SK-N-DZ (cell line): ENCODE measurements around the gene MKRN2OS.
"Not testable (repeated sequence)": the region's sequence is repeated elsewhere in the genome, so short reads cannot be mapped to it uniquely, and the experiment has no call there.

ENCODE experiments used
- DNase-seq: peaks from one replicate; pipeline ENCODE4 v3.0.0-alpha.2; 2015; ENCODE audit warnings: low spot score

Gene MKRN2OS

DNA sequence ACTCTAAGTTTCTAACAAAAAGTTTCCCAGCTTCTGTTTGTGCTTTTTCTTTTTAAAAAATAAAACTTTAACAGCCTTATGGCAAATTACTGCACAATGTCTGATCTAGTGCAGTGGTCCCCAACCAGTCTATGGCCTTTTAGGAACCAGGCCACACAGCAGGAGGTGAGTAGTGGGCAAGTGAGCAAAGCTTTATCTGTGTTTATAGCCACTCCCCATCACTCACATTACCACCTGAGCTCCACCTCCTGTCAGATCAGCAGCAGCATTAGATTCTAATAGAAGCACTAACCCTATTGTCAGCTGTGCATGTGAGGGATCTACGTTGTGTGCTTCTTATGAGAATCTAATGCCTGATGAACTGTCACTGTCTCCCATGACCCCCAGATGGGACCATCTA lies 17.2 kb upstream of the MKRN2OS start:
- no peak for DNase-seq

DNA sequence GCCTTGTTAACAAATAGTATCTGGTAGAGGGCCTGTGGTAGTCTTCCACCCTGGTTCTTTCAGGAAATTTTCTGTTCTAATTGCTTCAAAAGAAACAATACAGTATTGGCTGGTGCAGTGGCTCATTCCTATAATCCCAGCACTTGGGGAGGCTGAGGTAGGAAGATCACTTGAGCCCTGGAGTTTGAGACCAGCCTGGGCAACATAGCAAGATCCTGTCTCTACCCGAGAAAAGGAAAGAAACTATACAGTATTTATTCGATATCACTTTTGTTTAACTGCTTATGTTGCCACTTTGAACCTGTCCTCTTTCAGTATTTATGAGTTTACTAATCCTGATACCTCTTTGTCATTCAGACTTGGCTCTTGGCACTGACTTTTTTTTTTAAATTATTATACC lies 16.1 kb upstream of the MKRN2OS start:
- DNase-seq, result no peak

DNA sequence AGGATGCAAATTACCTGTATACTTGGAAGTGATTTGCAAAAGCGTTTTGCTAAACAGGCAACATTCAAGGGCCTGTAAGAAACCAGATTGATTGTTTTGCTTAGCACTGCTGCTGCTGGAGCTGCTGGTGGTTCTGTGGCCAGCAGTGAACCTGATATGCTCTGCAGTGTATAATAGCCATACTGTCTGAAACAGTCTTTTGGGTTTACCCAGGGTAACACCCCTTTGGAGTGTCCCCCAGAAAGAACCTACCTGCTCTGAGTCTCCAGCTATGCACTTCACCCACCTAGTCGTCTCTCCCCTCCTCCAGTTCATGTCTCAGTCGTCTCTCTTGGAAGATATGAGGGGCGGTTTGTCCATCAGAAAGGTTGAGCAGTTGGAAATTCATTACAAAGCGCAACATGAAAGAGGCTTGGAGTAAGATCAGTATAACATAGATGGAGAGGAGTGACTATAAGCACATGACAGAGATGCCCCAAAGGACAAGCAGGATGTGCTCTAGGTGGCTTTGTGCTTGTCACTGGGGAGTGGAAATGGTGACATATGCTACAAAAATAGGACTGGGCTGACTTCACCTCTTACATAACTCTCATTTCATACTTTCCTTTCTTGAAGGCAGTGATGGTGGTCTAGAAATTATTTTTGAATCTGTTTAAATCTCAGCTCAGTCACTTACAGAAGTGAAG lies 15.3 kb upstream of the MKRN2OS start:
- DNase-seq, result no peak

DNA sequence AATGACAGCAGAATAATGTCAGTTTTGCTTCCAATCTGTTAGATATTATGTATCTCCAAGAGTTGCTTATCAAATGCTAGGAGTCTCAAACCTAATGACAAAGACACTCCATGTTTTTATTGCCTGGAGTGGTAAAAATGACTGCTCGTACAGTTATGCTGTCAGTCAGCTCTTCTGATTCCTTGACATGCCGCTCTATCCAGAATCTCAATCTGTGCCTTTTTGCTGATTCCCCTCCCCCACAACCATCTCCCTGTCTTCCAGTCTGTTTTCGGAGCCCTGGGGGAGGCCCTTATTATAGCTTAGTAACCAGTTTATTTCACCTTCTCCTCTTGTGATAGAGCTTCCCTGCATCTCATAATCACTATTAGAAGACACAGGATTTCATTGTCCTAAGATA lies 14.2 kb upstream of the MKRN2OS start:
- no peak for DNase-seq

DNA sequence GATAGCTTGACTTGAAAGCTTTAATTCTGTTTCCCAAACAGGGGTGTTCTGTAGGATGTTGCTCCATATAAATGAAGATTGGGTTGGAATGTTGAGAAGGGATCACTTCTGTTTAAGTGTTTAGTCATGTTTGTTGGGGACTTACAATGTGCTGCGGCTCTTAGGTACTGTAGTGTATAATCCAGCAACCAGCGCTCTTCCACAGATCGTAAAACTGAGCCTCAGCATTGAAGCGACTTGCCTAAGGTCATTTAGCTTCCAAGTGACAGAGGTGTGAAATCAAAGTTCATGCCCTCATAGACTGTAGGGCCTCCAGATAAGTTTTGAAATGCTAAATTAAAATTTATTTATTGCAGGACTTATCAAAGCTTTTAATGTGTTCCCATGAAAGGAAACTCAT lies 13.4 kb upstream of the MKRN2OS start:
- no peak for DNase-seq

DNA sequence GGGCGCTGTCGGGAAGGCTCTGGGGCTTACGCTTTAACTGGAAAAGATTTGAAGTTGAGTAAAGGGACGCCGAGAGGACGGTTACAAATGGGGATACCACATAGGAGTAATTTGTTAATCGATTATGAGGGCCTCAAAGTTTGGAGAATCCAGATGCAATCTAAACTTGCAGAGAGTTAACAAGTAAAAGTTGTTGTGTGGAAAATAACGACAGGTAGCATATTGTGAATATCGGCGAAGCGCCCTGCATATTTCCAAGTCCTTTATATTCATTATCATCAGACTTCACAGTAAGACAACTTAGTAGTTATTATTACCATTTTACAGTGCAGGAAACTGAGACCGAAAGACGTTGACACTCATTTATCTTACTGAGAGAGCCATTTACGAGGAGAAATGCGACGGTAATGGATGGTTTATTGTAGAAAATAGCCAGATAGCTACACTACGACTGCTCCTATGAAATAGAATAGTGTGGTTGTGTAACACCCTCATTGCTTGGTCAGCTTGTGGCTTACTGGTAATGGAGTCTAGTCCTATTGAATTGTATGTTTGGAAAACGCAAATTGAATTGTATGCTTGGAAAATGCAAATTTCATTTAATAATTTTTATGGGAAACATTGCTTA lies 12.3 kb upstream of the MKRN2OS start:
- no peak for DNase-seq

DNA sequence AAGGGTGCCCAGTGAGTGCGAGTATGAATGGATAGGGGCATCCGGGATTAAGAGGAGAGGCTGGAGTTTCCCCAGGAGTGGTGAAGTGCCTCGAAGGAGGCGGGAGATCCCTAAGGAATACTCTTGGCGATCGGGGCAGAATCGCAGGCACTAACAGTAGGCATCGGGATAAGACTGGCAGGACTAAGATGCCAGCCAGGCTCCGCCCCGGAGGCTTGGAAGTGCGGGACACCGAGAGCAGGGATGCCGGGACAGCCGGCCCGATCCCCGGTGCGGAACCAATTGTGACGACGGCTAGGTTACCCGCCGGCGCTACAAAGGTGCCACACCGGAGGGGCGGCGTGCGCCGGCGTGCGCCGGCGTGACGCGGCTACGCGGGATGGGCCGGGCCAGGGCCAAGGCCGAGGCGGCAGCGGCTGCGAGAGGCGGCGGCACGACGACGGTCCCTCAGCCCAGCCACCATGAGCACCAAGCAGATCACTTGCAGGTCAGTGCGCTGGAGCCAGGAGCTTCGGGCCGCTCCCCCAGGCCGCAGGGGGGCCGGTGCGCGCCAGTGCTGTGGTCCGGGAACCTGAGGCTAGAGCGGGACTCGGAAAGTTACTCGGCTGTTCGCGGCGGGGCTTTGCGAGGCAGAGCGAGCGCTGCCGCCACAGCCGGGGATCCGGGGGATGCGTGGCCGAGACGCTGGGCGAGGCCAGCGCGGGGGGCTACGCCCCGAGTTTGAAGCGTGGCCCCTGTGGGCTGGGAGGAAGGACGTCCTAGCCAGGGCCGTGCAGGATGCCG lies 11.6 kb upstream of the MKRN2OS start, which contains the start of gene MKRN2:
TSS of gene MKRN2 (plus strand) at position 398 of the 783 bp plus-strand sequence. CDS start at position 462, 64 bp downstream.
- peak; percentile 90 for DNase-seq

DNA sequence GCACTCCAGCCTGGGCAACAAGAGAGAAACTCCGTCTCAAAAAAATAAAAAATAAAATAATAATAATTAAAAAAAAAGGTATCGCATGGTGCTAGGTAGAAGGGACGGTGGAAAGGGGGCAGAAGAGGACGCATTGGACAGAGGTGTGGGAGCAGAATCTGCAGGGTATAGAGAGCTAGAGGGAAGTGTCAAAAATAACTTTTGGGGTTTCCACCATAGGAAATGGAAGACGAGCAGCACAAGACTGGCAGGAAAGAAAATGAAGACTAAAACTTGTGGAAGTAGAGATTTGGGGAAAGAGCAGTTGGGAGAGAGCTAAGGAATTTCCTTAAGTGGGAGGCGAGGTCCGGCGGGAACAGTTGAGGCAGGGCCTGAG lies 11.0 kb upstream of the MKRN2OS start:
- no peak for DNase-seq

DNA sequence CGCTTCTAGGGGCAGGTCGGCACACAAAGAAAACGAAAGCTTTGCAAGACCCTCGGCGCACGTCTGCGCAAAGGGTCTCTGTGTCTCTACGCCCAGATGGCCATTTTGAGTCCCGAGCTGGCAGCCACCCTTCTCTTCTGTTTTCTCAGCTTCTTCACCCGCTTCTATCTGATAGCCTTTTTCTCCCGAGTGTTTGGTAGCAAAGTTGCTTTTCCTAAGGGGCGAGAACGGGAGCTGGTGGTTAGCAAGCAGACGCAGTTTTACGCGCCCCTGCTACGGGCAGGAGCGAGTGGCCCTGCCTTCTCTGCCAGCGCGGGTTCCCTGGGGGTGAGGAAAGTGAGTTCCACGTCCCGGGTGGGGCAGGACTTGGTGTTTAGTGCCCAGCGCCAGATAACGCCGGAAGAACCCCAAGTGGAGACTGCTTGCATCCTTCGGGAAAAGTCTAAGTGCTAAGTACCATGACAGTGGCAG lies 8.7 kb upstream of the MKRN2OS start:
- peak; percentile 76 for DNase-seq

DNA sequence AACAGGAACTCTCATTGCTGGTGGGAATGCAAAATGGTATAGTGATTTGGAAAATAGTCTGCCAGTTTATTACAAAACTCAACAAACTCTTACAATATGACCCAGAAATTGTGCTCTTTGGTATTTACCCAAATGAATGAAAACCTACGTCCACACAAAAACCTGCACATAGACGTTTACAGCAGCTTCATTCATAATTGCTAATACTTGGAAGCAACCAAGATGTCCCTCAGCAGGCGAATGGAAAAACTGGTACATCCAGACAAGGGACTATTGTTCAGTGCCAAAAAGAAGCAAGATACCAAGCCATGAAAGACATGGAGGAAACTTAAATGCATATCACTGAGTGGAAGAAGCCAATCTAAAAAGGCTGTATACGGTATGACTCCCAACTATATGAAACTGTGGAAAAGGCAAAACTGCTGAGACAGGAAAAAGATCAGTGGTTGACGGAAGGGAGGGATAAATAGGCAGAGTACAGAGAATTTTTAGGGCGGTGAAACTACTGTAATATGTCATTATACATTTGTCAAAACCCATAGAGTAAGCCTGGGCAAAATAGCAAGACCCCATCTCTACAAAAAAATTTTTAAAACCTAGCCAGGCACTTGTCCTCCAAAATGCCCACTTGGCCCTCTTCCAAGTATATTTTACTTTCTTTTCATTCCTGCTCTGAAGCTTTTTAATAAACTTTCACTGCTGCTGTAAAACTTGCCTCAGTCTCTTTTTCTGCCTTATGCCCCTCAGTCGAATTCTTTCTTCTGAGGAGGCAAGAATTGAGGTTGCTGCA lies 4.9 kb upstream of the MKRN2OS start:
- no peak for DNase-seq

DNA sequence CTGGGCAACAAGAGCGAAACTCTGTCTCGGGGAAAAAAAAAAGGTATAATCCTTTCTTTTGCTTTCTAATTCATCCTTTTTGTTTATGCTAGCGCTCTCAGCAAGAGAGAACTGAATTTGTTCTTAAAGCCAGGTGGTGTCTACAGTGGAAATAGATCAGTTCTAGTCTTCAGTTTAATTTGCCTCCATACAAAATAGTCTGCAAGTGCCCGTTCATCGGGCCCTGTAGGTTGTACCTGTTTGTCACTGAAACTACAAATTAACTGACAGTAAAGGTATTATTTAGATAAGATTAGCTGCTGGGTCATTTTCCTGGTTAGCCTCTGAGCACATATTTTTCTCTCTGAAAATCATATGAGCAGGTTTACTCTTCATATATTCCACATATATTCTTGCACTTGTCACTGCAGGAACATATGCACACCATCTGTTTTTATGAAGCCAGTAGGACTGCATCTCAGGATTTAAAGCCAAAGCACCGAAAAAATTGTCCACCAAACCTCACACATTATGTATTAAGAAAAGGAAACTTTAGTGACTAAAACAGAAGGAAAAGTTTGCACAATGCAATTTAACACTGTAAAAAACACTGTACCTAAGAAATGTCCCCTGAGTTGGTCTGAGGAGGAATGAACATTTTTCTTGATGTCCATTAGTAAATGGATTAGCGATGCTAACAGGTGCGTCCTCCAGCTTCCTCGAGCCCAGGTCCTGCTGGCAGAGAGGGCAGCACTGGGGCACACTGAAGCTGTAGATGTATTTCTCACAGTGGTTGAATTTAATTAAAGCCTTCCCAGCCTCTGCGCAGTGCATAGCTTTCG lies 437 bp downstream of the MKRN2OS start:
- DNase-seq, result no peak

DNA sequence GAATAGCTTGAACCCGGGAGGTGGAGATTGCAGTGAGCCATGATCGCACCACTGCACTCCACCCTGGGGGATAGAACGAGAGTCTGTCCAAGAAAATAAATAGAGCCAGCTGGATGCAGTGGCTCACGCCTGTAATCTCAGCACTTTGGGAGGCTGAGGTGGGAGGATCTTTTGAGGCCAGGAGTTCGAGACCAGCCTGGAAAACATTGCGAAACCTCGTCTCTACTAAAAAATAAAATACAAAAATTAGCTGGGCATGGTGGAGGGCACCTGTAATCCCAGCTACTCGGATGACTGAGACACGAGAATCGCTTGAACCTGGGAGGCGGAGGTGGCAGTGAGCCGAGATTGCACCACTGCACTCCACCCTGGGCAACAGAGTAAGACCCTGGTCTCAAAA lies 1.8 kb downstream of the MKRN2OS start:
- DNase-seq, result not testable (repeated sequence)

DNA sequence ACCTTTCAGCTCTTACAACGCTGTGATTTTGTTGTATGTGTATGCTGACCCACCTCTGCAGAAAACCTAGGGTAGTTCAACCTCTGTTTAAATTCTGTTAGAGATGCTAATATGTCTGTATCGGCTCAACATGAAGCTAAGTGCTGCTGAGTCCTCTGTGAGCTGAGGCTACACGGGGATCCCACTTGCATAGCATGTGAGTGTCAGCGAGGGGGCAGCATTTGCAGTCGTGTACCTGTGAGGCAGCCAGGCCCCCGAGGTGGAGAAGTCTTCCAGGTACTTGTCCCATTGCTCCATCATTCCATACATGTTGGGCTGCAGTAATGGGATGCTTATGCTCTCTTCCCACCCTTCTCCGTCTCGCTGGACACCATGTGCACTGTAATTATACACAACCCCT lies 3.7 kb downstream of the MKRN2OS start:
- no peak for DNase-seq

DNA sequence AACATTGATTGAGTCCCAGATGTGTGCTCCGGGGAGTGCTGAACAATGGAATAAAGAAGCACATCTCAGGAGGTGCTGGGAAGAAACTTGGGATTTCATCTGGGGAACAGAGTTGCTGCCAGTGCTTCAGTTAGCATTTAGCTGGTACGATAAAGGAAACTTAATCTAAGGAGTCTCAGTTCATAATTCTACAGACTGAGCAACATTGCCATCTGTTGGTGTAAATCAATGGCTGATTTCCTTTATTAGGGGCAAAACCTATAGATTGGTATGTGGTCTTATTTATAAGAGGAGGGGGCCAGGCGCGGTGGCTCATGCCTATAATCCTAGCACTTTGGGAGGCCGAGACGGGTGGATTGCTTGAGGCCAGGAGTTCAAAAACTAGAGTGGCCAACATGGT lies 8.9 kb downstream of the MKRN2OS start:
- no peak for DNase-seq

DNA sequence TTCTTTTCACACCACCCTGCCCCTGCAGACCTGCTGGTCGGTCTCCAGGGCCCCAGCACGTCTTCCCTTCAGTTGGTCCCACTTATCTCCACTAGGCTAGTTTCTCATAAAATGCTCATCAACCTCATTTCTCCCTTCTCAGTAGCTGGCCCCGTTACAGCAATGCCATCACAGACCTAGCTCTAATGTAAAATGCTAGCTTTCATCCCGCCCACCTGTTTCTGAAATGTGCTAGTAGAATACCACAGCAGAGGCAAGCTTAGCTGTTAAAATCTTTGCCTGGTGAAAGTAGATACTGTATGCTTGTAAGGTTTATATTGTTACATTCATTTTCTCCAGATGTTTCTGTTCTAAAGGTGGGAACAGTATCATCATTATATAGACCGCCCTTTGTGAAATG lies 13.1 kb downstream of the MKRN2OS start:
- DNase-seq, result no peak

DNA sequence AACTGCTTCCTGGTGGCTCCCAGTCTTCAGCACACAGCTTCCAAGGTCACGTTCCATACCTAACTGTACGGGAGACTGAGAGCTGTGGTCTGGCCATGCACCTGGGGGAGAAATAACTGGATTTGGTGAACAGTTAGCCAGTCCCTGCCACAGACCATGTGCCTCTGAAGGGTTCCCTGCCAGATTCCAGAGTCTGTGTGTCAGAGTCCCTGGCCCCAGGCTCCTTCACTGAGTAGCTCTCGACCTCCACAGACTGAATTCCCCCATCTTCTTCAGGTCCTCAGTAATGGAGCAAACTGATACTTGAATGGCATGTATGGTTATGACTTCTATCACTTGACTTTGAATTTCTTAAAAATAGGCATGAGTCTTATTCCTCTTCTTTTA lies 17.5 kb downstream of the MKRN2OS start:
- no peak for DNase-seq

DNA sequence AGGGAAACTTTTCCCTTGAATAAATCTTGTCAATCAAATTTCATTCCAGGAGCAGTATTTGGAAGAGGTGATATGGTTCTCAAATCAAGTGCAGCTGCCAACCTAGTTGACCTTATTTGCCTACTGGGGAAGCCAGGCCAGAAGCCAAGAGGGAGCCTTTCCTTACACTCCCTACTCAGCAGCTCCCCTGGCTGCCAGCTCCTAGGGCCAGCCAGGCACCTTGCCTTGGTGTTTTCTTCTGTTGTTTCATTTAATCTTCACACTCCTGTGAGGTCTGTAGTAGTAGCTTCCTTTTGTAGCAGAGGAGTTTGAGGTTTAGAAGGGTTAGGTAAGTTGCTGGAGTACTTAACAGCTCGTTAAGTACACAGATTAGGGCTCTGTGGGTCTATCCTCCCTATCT lies 22.6 kb downstream of the MKRN2OS start:
- DNase-seq, result no peak

DNA sequence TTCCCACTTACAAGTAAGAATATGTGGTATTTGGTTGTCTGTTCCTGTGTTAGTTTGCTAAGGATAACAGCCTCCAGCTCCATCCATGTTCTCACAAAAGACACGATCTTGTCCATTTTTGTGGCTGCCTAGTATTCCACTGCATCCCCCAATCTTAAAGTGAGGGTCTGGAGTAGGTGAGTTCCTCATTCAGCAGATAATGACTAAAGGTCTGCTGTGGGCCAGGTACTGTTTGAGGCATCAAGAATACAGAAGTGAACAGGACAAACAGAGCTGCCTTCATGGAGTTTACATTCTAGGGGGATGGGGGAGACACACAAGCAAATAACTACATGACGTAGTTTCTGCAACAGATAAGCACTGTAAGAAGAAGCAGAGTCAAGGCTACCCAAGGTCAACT lies 24.3 kb downstream of the MKRN2OS start:
- DNase-seq, result no peak

DNA sequence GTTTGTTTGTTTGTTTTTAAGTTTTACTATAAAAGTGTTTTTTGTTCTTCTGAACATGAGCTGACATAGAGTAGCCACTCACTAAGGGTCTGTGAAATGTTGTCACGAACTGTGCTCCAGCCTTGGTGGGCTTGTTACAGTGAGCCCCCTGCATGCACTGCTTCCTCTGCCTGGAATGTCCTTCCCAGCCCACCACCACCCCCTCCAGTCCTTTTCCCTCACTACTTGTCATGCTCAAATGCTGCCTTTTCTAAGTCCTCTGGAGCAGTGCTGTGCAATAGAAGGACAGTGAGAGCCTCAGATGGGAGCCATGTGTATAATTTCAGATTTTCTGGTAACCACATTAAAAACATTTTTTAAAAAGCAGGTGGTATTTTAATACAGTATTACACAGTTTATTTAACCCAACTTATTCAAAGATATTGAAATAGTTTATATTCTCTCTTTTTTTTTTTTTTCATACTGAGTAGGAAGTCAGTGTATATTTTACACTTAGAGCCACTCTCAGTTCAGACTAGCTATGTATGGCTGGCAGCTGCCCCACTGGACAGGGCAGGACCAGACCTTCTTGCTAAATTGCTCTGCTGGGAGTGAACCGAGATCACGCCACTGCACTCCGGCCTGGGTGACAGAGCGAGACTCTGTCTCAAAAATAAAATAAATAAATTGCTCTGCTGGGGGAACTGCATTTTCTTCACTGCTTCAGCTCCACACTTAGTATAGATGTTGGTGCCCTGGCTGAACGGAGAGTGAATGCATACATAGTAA lies 26.9 kb downstream of the MKRN2OS start:
- DNase-seq, result no peak

DNA sequence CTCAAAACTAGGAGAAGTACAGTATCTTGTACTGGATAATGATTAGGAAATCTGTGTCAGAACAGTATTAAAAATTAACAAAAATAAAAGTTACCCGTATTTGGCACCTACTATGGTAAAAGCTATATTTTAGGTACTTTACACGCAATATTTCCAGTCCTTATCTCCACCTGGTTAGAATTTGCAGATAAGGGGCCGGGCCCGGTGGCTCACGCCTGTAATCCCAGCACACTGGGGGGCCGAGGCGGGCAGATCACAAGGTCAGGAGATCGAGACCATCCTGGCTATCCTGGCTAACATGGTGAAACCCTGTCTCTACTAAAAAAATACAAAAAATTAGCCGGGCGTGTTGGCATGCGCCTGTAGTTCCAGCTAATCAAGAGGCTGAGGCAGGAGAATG lies 28.4 kb downstream of the MKRN2OS start:
- no peak for DNase-seq
